ENCODE measurements around the gene ANKRD16.
"Not testable (repeated sequence)": the region's sequence is repeated elsewhere in the genome, so short reads cannot be mapped to it uniquely, and the experiment has no call there.

Gene ANKRD16

GRCh38 chr10:5889624-5890451 is at the start of gene ANKRD16, which contains the start of gene FBH1:
Gene ANKRD16 (minus strand): TSS chr10:5889893. CDS start chr10:5889354, 539 bp downstream.
Gene FBH1 (plus strand): TSS chr10:5890243. CDS start chr10:5890346, 103 bp downstream.
- DNase-seq (ENCODE audit: low read depth in 2 of 3, low spot score in 1 of 3): peak; percentile 95 to 98 (median 97)

DNA sequence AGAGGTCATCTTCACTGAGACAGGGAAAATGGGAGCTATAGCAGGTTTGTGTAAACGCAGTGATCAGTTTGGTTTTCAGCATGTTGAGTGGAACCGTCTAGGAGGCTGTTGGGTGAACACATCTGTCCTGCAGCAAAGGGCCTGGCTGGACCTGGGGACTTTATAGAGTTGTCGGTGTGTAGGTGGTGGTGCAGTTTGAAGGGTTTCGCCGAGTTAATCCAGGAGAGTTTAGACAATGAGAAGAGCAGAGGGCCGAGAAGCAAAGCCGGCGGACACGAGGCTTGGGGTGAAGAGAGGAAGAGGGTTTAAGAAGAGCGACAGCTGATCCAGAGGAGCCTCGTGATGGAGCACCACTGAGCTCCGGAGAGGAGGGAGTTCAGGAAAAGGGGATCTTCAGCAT is 48.6 kb upstream of the ANKRD16 start:
- no peak for DNase-seq (ENCODE audit: low read depth in 2 of 3, low spot score in 1 of 3)

DNA sequence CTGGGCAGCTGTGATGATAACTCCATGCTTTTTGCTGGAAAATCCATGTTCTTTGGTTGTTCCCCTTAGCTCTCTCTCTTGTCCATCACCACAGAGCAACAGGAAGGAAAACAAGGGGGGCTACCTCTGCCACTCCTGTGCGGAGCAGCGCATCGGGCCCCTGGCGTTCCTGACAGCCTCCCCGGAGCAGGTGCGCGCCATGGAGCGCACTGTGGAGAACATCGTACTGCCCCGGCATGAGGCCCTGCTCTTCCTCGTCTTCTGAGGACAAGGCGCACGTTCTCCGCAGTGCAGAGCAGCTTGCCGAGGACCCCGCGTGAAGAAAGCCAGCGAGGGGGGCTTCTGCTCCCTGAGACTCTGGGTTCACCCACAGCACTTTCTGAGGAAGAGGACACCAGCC is 47.3 kb upstream of the ANKRD16 start:
- no peak for DNase-seq (ENCODE audit: low read depth in 2 of 3, low spot score in 1 of 3)

- no peak for DNase-seq (ENCODE audit: low read depth in 2 of 3, low spot score in 1 of 3)
Measured at GRCh38 chr10:5935628-5936027, 45.9 kb upstream of the ANKRD16 start.

- no peak for DNase-seq (ENCODE audit: low read depth in 2 of 3, low spot score in 1 of 3)
Measured at GRCh38 chr10:5933909-5934546, 44.3 kb upstream of the ANKRD16 start.

DNA sequence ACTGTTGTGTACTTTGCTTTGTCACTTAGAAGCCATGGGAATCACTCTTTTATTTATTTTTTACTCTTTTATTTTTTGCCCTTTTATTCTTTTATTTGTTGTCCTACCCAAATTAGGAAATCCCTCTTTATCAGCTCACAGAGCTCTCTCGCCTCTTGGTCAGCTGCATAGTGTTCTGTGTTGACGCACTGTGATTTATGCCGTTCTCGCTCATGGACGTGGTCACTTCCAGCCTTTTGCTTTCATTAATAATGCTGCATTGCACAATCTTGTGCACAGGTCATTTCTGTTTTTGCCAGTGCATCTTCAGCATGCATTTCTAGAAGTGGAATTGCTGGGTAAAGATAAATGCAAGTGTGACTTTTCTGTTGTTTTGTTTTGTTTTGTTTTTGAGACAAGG is 42.7 kb upstream of the ANKRD16 start:
- DNase-seq (ENCODE audit: low read depth in 2 of 3, low spot score in 1 of 3): no peak

GRCh38 chr10:5930272-5930671 is 40.6 kb upstream of the ANKRD16 start:
- DNase-seq (ENCODE audit: low read depth in 2 of 3, low spot score in 1 of 3): no peak

DNA sequence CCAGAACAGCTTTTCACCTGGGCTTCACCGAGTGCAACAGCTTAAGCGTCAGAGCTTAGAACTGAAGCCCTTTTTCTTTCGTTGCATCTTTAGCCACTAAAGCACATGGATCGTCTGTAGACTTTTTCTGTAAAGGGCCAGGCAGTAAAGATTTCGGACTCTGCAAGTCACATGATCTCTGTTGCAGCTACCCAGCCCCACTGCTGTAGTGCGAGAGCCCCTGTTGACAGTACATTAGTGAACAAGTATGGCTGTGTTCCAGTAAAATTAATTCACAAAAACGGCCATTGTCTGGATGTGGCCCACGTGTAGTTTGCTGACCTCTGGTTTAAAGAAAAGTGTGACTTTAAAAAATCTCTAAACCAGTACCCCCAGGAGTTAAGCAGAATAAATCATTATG is 39.7 kb upstream of the ANKRD16 start:
- no peak for DNase-seq (ENCODE audit: low read depth in 2 of 3, low spot score in 1 of 3)

DNA sequence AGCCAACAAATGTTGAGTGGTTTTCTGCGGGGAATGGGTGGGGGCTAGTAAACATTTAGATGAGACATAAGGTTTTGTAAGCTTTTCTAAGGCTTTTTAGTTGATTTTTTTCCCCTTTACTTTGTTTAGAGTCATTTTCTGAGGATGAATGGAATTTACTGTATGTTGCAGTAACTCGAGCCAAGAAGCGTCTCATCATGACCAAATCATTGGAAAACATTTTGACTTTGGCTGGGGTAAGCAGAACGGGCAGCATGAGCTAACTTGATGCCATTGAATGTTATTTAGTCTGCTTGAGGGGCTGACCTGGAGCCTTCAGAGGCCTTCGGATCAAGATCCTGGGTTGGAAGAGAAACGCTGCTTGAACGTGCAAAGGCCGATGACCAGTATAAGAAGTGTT is 37.6 kb upstream of the ANKRD16 start:
- no peak for DNase-seq (ENCODE audit: low read depth in 2 of 3, low spot score in 1 of 3)

DNA sequence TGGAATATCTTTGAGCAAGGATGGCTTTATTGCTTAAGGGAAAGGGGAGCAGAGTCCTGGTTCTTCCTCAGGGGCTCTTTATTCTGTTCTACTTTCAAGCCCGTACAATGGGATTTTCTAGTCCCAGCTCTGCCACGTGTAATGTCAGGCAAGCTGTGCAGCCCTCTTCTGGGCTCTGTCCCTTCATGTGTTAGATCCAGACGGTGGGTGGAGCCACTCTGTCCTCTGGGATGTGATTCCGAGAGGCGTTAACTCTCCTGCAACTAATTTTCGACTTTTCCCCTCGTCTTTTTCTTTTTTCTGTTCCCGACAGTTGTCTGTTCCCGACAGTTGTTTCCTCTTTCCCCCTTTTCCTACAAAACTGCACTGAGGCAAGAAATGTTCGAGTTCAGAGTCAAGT is 35.2 kb upstream of the ANKRD16 start:
- DNase-seq (ENCODE audit: low read depth in 2 of 3, low spot score in 1 of 3): no peak

DNA sequence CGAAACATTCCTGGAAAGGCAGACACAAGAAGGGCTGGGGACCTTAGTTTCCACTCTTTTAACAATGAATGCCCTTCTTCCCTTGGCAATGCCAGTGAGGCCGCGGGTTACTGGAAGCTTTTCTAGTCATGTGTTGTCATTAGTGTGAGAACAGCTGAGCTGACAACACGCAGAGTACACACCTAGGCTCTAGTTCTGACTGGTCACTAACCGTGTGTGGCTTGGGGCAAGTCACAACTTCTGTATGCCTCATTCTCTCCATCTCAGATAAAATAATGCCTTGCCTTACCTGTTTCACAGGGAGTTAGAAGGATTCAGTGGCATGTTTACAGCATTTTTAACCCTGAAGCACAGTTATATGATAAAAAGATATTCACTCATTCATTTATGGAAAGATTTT is 32.1 kb upstream of the ANKRD16 start:
- no peak for DNase-seq (ENCODE audit: low read depth in 2 of 3, low spot score in 1 of 3)

DNA sequence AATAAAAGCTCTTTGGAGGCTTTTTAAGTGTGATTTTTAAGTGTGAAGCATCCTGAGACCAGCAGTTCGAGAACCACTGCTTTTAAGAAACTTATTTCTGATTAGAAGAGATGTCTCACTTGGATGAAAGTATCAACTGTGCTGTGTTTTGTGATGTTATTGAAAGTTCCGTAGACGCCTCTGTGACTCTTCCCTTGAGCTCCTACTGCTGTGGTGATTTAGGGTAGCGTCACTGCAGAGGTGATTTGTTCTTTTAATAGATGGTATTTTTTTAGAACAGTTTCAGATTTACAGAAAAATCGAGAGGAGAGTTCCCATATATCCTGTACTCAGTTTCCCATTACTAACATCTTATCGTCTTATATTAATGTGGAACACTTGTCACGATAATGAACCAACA is 29.9 kb upstream of the ANKRD16 start:
- no peak for DNase-seq (ENCODE audit: low read depth in 2 of 3, low spot score in 1 of 3)

DNA sequence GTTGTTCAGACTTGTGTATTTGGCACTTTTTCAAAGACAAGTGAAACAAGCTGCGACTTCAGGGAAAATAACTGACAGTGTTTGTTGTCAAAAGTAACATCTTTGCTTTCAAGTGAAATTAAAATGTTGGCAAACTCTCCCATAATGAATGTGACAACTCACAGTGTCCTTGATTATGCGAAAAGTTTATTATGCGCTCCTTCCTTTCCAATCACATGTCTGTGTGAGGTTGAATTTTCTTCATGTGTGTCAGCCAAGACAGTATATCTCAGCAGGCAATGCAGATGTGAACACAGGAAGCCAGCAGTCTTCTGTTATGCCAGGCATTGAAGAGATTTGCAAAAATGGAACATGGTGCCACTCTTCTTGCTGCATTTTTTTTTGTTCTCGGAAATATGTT is 29.1 kb upstream of the ANKRD16 start:
- no peak for DNase-seq (ENCODE audit: low read depth in 2 of 3, low spot score in 1 of 3)

DNA sequence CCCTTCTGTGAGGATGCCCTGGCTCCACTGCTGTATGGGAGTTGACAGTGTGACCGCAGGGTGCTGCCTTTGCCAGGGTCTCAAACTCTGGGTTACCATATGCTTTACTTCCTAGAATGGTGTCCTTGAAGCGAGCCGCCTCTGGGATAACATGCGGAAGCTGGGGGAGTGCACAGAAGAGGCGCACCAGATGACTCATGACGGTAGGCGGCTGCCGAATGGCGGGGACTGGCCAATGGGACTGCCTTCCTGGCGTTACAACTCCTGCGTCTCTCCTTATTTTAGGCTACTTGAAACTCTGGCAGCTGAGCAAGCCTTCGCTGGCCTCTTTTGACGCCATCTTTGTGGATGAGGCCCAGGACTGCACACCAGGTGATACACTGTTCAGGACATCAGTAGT is 27.6 kb upstream of the ANKRD16 start:
- DNase-seq (ENCODE audit: low read depth in 2 of 3, low spot score in 1 of 3): no peak

DNA sequence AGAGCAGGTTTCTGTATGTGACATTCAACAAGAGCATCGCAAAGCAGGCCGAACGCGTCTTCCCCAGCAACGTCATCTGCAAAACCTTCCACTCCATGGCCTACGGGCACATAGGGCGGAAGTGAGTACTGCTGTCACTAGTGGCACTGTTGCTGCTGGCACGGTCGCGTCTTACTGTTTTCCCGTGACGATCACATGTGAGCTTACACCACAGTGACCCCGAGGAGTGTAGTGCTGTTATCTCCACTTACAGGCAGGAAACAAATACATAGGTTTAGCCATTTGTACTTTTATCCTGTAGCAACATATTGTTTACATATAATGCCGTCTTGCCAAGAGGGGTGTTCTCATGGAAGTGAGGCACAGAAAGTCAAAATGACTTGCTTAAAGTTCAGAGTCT is 25.8 kb upstream of the ANKRD16 start:
- DNase-seq (ENCODE audit: low read depth in 2 of 3, low spot score in 1 of 3): no peak

DNA sequence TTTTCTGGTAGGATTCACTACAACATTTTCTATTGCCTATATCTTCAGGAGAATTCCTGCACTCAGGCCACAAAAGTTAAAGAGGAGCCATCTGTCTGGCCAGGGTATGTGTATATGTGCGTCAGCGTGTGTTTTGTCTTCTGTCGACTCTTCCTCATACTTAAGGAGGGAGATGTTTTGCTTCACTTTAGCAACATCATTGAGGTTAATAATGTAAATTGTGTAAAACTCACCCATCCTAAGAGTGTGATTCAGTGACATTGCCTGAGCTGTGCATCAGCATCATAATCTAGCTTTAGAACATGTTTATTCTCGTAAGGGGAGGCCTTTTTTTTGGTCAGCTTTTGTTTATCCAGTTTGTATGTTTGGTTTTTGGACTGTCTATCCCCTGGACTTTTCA is 24.0 kb upstream of the ANKRD16 start:
- DNase-seq (ENCODE audit: low read depth in 2 of 3, low spot score in 1 of 3): no peak

DNA sequence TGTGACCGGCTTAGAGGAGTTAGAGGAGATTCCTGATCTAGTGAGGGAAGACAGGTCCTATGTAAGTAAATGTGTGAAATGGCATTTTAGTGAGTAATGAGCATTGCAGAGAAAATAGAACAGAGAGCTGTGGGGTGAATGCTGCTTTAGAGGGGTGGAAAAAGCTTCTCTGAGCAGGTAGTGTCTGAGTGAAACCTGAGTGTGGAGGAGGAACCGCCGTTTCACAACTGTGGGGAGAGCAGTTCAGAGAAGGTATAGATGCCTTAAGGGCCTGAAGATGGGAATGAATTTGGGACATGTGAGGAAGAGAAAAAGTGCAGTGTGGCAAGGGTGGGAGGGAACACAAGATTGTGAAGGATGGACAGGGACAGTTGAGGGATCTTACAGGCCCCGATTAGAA is 22.0 kb upstream of the ANKRD16 start:
- no peak for DNase-seq (ENCODE audit: low read depth in 2 of 3, low spot score in 1 of 3)

DNA sequence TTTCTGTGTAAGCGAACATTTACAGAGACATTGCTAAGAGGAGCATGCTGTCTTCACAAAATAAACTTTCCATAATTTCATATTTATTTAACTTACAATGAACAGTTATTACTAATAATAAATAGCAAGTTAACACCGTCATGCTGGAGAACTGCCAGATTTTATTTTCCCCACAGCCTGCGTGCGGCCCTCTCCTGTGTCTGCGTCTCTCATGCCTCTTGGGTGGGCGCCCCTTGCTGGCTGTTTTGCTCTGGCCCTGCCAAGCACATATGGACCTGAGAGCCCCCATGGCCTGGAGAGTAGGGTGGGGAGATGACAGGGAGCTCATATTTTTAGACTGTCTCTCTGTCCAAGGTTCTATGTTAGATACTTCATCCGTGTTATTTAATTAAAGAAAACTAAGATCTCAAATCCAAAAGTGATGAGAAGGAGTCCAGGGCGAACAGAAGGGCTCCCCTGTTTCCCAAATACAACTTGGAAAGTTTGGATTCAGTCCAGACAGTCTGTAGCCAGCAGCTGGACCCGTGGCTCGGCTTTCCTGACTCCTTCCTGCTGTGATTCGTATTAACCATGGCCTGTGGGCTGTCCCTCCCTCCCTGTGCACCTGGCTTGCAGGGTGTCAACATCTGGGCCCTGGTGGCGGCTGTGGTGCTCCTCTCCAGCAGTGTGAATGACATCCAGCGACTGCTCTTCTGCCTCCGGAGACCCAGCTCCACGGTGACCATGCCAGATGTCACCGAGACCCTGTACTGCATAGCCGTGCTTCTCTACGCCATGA is 20.8 kb upstream of the ANKRD16 start:
- DNase-seq (ENCODE audit: low read depth in 2 of 3, low spot score in 1 of 3): no peak

DNA sequence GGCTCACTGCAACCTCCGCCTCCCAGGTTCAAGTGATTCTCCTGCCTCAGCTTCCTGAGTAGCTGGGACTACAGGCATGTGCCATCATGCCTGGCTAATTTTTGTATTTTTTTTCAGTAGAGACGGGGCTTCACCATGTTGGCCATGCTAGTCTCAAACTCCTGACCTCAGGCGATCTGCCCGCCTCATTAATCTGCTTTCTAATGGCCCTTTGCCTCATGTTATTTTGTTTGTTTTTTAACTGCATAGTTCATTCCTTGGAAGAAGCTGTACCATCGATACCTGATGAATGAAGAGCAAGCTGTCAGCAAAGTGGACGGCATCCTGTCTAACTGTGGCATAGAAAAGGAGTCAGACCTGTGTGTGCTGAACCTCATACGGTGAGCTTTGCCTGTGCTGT is 19.0 kb upstream of the ANKRD16 start:
- DNase-seq (ENCODE audit: low read depth in 2 of 3, low spot score in 1 of 3): not testable (repeated sequence)

- DNase-seq (ENCODE audit: low read depth in 2 of 3, low spot score in 1 of 3): no peak
Measured at GRCh38 chr10:5906651-5907050, 17.0 kb upstream of the ANKRD16 start.

GRCh38 chr10:5905854-5906507 is 16.3 kb upstream of the ANKRD16 start:
- no peak for DNase-seq (ENCODE audit: low read depth in 2 of 3, low spot score in 1 of 3)

Data from stimulated activated CD4-positive, alpha-beta T cell treated with anti-CD3 and anti-CD28 coated beads, Interleukin-12 subunit alpha, Interleukin-12 subunit beta, amount 100 ng/mL, for 48 hours (primary cell).